Tongue (tissue), 2 donors: ENCODE results near the gene DCAF7. TPM values are rescaled to one million over a fixed set of nuclear protein-coding genes. Genes with fewer than 3 reads are reported as not detected.

Source experiments
- DNase-seq: peaks from one replicate; pipeline ENCODE4 v3.0.0-alpha.2; 2015
- total RNA-seq: library from RNA; depleted of rRNA; stranded (reverse); fragments of >200 nt; gene quantifications from one replicate; pipeline ENCODE4 v1.2.3, GENCODE V29; 2014

The DCAF7 gene
- total RNA-seq, 1 donor from 2014 or later = 30.4 TPM

DNA sequence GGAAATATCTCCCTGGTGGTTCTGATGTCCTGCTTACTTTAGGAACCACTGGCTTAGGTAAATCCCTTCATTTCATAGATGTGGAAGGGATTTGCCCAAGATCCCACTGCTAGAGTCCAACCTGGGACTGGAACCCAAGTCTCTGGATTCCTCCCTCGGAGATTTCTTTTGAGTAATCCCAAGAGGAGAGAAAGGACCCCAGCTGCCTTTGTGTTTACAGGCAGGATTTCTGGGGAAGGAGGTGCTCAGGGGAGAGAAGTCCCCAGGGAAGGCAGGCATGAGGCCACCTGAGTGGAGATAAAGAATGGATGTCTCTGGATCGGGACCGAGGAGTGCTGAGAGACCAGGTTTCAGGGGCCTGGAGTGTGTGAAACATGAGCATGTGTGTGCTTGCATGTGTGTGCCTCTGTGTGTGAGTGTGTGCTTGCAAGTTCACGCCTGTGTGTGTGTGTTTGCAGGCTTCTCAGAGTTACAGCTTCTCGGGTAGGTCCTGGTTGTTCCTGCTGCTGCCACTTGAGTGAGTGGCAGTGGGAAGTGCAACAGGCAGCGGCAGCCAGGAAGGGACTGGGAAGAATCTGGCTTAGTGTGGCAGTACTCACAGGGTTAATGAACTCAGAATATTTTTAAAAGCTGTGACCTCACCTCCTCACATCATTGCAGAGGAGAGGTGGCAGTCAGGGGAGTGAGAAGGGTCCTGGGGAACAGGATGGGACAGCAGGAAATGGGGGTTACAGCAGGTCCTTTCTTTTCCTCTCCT is 24.9 kb upstream of the DCAF7 start:
- DNase-seq = no peak

DNA sequence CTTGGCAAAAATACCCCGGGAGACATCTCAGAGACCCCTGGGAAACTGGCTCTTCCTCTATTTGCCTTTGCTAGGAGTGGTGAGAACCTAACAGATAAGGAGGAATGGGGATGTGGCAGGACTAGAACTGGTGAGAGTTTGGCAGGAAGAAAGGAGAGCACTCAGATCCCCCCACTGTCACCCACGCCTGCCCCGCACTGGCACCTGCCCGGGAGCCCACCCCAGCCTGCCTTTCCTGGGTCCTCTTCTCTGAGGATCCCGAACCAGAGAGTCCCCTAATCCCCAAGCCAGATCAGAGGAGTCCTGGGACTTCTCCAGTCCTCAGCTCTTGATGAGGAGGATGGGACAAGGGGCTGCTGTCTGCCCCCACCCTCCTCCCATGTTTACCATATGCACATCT is 23.4 kb upstream of the DCAF7 start:
- DNase-seq = no peak

DNA sequence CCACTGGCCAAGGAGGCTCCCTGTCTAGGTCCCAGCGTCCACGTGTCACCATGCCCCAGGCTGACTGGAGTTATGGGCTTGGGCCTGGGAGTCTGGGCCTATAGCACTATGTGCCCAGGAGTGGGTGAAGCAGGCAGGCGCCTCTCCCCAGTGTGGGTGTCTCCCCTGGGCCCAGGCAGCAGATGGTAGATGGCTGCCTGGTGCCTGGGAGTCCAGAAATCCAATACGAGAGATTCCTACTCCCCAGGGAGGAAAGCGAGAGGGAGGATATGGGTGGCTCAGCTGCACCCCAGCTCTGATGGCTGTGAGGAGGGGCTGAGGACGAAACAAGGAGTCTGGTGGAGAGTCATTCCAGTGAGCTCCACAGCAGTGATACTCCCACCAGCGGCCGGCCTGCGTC is 22.1 kb upstream of the DCAF7 start:
- no peak for DNase-seq

DNA sequence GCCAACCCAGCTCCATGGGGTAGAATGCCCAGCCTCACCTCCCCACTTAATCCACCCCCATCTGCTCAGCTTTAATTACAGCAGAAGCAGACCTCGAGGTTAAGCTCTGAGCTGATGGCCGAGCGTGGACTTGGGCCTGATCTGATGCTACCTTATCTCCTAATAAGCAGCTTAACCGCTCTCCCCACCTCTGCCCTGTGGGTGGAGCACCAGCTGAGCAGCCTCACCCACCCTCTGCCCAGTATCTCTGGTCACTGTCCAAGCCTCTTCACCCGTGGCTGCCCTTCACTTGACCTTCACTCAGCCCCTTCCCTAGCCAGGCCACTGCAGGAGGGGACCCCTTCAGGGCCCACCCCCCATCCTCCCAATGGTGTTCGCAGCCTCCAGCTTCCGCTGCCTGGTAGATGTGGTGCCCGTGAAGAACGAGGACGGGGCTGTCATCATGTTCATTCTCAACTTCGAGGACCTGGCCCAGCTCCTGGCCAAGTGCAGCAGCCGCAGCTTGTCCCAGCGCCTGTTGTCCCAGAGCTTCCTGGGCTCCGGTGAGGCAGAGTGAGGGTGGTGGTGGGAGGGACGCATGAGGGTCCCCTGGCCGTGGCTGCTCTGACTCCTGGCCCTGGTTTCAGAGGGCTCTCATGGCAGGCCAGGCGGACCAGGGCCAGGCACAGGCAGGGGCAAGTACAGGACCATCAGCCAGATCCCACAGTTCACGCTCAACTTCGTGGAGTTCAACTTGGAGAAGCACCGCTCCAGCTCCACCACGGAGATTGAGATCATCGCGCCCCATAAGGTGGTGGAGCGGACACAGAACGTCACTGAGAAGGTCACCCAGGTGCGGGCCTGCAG is 20.3 kb upstream of the DCAF7 start:
- DNase-seq = no peak

DNA sequence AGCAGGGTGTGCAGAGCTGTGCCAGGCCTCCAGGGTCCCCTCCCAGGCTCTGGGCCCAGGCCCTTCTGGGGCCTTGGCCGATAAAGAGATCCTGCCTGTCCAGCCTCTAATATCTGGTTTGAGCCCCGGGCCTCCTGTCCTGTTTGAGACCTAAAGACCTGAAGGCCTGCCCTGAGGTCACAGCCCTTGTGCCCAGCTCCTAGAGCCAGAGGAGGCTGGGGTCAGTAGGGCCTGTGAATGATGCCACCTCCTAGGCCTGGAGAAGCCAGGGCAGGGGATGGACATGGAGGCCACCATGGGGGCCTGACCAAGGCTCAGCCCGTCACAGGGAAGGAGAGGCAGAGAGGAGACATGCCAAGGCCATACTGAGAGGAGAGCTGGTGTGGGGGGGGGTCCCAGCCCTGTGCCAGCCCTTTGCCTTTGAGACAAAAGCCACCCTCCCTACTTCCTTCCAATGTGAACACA is 19.7 kb upstream of the DCAF7 start:
- no peak for DNase-seq

DNA sequence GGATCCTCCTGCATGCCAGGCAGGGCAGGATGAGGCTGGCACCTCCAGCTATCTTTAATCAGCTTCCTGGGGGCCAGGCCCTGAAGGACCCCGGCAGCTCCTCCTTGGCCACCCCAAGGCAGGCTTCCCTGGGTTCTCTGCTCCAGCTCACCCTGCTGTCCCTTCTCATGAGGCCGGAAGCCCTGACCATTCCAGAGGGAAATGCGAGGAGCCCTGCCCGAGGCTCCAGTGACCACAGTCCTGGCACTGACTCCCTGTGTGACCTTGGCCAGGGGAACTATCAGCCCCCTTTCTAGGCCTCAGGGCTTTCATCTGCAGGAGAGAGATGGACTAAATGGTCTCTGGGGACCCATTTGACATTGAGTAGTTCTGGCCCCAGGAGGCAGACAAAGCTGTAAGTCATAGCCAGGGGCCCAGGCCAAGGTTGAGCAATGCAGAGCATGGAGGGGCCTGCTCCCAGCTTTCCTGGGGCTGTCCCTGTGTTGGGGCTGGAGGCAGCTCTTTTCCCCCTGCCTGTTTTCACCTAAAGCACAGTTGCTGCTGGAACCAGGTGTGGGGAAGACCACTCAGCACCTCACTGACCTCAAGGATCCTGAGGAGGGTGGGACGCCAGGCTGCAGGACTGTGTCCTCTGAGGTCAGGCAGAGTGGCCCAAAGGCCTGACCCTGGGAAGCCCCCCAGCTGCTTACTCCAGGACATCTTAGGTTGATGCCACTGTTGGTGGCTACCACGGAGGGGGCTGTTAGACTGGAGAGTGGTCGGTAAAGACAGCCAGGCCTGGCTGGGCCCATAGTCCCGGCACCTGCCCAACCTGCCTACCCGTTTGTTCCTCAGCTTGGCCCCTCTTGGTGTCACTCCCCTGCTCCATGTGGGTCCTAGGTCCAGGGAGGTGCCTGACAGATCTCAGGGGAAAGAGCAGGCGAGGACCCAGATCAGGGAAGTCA is 19.0 kb upstream of the DCAF7 start:
- DNase-seq = no peak

DNA sequence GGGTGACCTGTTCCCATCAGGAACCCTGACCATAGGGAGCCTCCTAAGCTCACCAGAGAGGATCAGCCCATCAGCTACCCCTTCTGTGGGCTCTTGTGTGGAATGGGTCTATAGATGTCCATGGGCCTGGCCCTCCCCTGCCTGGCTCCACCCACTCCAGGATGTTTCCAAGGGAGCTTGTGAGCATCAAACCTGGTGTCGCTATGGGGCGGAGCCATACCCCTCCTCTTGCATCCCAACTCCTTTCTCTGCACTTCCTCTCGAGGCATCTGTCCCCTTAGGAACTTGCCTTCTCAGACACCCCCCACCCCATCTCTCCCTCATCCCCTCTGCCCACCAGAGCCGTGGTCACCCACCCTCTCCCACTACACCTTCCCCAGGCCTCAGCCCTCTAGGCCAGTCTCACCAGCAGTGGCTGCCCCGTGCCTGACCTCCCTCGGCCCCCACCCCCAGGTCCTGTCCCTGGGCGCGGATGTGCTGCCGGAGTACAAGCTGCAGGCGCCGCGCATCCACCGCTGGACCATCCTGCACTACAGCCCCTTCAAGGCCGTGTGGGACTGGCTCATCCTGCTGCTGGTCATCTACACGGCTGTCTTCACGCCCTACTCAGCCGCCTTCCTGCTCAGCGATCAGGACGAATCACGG is 16.7 kb upstream of the DCAF7 start:
- no peak for DNase-seq

DNA sequence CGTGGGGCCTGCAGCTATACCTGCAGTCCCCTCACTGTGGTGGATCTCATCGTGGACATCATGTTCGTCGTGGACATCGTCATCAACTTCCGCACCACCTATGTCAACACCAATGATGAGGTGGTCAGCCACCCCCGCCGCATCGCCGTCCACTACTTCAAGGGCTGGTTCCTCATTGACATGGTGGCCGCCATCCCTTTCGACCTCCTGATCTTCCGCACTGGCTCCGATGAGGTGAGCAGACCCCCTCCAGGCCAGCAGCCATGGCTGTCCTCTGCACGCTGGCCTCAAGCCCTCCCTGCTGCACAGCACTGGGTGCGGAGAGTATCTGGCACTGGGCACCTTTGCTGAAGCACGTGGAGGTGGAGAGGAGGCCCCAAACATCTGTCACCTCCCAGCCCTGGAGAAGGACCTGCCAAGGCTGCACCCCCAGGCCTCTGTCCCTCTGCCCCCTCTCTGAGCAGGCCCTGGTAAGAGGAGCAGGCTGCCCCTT is 16.2 kb upstream of the DCAF7 start:
- DNase-seq = no peak

DNA sequence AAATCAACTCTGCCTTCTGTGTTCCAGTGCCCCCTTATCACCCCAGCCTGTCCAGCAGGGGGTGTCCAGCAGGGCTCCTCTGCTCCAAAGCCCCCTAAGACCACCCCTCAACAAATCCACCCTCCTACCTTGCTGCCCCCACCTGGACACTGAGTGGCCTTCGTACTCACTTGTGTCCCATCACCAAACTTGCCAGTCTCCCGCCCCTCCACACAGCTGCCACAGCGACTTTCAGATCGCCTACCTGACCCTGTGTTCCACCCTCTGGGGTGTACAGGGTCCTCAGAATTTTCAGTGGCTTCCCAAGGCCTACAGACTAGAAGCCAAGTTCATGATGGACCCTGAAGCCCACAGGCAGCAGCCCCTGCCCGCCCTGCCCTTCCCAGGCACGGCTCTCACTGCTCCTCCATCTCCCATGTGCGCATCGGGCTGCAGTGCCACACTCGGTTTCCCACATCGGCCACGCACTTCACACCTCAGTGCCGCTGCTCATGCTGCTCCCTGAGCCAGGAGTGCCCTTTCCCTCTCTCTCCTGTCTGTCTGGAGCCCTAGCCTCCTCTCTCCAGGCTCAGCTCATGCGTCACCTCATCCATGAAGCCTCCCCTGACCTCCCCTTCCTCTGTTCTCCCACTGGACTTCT is 15.3 kb upstream of the DCAF7 start:
- DNase-seq = no peak

DNA sequence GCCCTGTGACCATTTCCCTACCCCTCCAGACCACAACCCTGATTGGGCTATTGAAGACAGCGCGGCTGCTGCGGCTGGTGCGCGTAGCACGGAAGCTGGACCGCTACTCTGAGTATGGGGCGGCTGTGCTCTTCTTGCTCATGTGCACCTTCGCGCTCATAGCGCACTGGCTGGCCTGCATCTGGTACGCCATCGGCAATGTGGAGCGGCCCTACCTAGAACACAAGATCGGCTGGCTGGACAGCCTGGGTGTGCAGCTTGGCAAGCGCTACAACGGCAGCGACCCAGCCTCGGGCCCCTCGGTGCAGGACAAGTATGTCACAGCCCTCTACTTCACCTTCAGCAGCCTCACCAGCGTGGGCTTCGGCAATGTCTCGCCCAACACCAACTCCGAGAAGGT is 14.6 kb upstream of the DCAF7 start:
- DNase-seq = no peak

DNA sequence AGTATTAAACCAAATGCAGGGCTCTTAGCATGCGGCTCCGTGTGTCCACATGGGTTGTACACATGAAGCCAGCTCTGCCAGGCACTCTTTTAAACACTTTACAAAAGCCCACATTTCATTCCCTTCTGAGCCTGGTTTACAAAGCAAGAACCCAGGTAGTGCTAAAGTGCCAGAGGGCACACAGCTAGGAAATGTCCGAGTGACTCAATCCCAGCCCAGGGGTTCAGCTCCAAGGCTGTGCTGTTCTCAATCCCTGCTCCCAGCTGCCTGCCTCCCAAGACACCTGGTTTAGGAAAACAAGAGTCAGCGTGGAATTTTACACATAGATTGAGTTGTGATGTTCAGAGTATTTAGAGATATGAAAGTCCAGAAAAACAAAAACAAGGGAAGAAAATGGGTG is 13.3 kb upstream of the DCAF7 start:
- DNase-seq = no peak

DNA sequence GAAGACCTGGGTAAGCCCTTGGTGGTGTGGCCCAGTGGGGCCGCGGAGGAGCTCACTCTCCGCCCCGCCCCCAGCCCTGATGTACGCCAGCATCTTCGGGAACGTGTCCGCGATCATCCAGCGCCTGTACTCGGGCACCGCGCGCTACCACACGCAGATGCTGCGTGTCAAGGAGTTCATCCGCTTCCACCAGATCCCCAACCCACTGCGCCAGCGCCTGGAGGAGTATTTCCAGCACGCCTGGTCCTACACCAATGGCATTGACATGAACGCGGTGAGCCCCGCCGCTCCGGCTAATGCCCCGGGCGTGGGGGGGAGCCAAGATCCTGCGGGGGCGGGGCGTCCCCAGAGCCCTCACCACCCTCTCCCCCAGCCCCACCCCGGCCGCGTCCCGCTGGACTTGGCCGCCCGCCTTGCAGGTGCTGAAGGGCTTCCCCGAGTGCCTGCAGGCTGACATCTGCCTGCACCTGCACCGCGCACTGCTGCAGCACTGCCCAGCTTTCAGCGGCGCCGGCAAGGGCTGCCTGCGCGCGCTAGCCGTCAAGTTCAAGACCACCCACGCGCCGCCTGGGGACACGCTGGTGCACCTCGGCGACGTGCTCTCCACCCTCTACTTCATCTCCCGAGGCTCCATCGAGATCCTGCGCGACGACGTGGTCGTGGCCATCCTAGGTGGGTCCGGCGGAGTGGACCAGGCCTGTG is 12.1 kb upstream of the DCAF7 start:
- DNase-seq = no peak

DNA sequence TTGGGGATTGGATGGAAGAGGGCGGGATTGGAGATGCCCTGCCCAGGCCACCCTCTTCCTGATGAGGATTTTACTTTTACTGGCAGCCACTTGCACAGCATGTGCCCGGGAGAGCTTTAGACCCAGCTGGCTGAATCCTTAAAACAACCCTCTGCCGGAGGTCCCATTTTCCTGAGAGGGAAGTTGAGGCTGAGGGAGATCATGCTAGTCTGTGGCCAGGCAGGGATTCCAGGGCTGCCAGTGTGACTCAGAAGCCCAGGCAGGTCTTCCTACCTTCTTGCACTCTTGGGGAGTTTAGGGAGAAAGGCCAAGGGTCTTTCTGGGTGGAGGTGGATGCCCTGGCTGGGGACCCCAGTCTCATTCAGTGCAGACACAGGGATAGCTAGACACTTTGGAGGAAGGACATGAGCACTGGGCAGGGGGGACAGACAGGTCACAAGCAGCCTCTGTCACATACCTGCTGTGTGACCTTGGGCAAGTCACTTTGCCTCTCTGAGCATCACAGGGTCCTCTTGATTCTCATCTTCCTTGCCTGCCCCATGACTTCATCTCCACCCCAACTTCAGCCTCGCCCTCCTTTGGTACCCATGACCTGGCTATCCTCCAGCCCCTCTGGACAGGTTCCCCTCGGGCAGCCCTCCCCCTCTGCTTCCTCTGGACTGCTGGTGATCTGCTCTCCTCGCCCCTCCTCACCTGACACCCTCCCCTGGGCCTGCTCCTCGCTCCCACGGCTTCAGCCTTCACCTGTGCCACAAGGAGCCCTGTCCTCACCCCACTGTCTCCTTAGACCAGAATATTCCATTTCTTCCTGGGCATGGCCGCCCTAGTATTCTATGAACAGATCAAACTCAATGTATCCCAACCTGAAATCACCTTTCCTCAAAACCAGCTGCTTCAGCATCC is 11.3 kb upstream of the DCAF7 start:
- DNase-seq = no peak

DNA sequence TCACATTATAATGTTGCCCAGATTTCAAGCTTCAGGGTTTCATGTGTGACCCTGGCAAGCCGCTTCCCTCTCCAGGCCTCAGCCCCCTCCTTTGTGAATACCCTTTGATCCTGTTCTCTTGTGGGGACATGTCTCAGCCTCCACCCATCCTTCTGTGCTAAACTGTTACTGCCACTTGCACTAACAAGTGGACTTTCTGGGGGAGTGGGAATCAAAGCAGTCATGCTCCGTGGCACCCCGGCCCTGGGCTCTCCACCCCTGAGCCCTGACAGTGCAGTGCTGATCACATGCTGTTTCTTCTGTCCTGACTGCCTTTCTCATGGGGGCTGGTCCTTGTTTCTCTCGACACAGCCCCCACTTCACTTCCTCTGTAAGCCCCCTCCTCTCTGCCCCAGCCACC is 9.7 kb upstream of the DCAF7 start:
- no peak for DNase-seq

DNA sequence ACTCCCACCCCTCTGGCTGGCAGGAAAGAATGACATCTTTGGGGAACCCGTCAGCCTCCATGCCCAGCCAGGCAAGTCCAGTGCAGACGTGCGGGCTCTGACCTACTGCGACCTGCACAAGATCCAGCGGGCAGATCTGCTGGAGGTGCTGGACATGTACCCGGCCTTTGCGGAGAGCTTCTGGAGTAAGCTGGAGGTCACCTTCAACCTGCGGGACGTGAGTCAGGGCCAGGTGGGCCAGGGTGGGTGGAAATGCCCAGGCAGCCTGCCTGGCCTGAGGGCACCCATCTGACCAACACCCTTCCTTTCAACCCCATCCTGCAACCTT is 8.1 kb upstream of the DCAF7 start:
- DNase-seq = no peak

DNA sequence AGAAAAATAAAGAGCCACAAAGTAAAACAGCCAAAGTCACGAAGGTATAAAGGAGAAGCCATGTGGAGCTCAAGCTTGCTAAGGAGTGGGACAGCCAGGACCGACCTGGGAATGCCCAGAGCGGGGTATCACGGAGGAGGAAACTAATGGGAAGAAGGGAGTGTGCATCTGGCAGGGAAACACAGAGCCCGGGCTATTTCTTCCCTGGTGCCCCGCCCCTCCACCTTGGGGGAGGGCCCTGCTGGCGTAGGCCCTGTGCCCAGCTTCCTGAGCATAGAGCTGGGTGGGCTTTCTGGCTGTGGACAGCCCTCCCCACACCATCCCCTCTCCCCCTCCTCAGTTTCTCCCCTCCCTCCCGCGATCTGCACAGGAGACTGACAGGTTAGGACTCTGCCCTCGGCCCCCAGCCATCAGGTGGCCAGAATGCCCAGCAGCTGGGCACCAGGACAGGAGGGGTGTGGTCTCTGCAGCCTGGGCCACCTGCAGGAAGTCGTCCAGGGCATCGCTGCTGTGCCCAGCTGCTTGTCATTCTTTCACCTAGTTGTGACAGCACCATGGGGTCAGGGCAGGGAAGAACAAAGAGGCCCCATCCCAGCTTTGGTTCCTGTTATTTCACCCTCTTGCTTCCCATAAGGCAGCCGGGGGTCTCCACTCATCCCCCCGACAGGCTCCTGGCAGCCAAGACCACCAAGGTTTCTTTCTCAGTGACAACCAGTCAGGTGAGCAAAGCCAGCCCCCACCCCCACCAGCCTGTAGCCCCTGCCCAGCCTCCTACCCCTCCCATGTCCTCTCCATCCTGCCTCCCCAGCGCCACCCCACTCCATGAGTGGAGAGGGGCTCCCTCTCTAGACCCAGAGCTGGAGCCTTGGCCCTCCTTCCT is 7.1 kb upstream of the DCAF7 start:
- no peak for DNase-seq

DNA sequence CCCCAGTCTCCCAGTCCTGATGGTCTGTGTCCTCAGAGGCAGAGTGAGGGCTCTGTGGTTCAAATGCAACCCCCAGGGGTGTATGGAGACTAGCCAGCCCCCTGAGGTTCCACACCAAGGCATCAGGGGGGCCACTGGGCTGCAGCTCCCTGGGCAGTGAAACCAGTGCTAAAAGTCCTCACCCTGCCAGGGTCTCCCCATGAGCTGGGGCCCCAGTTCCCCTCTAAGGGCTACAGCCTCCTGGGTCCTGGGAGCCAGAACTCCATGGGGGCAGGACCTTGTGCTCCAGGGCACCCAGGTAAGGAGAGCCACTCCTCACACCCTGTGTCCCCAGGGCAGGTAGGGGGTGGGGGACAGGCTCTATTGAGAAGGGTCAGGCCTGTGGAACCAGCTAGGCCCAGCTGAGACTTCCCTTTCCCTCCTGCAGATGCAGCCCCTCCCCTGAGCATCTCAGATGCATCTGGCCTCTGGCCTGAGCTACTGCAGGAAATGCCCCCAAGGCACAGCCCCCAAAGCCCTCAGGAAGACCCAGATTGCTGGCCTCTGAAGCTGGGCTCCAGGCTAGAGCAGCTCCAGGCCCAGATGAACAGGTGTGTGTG is 6.4 kb upstream of the DCAF7 start:
- DNase-seq = no peak
